Sigmoid colon (tissue), 4 donors: Measurements from ENCODE around the gene KLHL26.

Source experiments
- CTCF ChIP-seq, 4 experiments: fragments of 450-650 bp in 3 of 4; fragments of 200-600 bp in 1 of 4; IDR thresholded peaks; one replicate each; pipeline ENCODE4 v1.5.1; 2016 to 2019; ENCODE audit warnings: antibody characterized with exemption in 4 of 4, mild to moderate bottlenecking in 3 of 4, moderate library complexity in 2 of 4
- POLR2A ChIP-seq, 2 donors: fragments of 450-650 bp; IDR thresholded peaks; one replicate each; pipeline ENCODE4 v1.6.1; 2016; ENCODE audit warnings: antibody characterized with exemption in 2 of 2, mild to moderate bottlenecking in 2 of 2, moderate library complexity in 2 of 2
- POLR2AphosphoS5 ChIP-seq, 4 donors: sonication (generic); formaldehyde crosslinking; IDR thresholded peaks; one replicate each; pipeline ENCODE4 v1.6.1; 2017; ENCODE audit warnings: antibody characterized with exemption in 4 of 4

- TF ChIP-seq POLR2A (IDR thresholded peaks at IDR 0.05): no peak
- TF ChIP-seq CTCF (IDR thresholded peaks at IDR 0.05): no peak
- TF ChIP-seq POLR2AphosphoS5 (IDR thresholded peaks at IDR 0.05): no peak
Measured at GRCh38 chr19:18709546-18709945, 72.7 kb downstream of the KLHL26 start.
